Neural progenitor cell (in vitro differentiated cells): Measurements from ENCODE around the gene TEX10.

ENCODE experiments used
- CTCF ChIP-seq: fragments of 200-600 bp; sonication (generic); IDR thresholded peaks from 2 replicates; pipeline ENCODE4 v1.5.1; 2017; ENCODE audit warnings: antibody characterized with exemption, mild to moderate bottlenecking
- EZH2 ChIP-seq: fragments of 200-600 bp; sonication (generic); IDR thresholded peaks from 2 replicates; pipeline ENCODE4 v1.6.1; 2017; ENCODE audit warnings: antibody characterized with exemption, mild to moderate bottlenecking, moderate library complexity
- EZH2phosphoT487 ChIP-seq: fragments of 200-600 bp; sonication (generic); IDR thresholded peaks from 2 replicates; pipeline ENCODE4 v1.6.1; 2017; ENCODE audit warnings: antibody characterized with exemption

- TF ChIP-seq CTCF: no peak
- no peak for TF ChIP-seq EZH2
- no peak for TF ChIP-seq EZH2phosphoT487
Observed at GRCh38 chr9:100366121-100366520, 13.4 kb upstream of the TEX10 start.
